Measurements from ENCODE around the gene GRIK2. TPM values are rescaled to one million over a fixed set of nuclear protein-coding genes. Genes with fewer than 3 reads are reported as not detected.

The GRIK2 gene
- total RNA-seq, 4 donors from 2014 or later = 0.47 to 7.8 (median 1.7) TPM

GRCh38 chr6:101652079-101652478 is 258.6 kb downstream of the GRIK2 start:
- ATAC-seq (ENCODE audit: low FRiP score) (no peak), DNase-seq (ENCODE audit: low spot score) (no peak)
- no peak for TF ChIP-seq CTCF (IDR thresholded peaks at IDR 0.05)

- TF ChIP-seq CTCF (IDR thresholded peaks at IDR 0.05) = no peak
- DNase-seq (ENCODE audit: low spot score) (no peak), ATAC-seq (ENCODE audit: low FRiP score) (no peak)
Measured at GRCh38 chr6:101655109-101655508, 261.6 kb downstream of the GRIK2 start.

- no peak for DNase-seq (ENCODE audit: low spot score)
- no peak for TF ChIP-seq CTCF (IDR thresholded peaks at IDR 0.05)
- ATAC-seq (ENCODE audit: low FRiP score) = no peak
Measured at GRCh38 chr6:101662111-101662897, 268.8 kb downstream of the GRIK2 start.

- ATAC-seq (ENCODE audit: low FRiP score) (no peak), DNase-seq (ENCODE audit: low spot score) (no peak)
- TF ChIP-seq CTCF (IDR thresholded peaks at IDR 0.05) = no peak
Measured at GRCh38 chr6:101663100-101663499, 269.6 kb downstream of the GRIK2 start.

GRCh38 chr6:101666256-101666655 is 272.7 kb downstream of the GRIK2 start:
- ATAC-seq (ENCODE audit: low FRiP score) (no peak), DNase-seq (ENCODE audit: low spot score) (no peak)
- no peak for TF ChIP-seq CTCF (IDR thresholded peaks at IDR 0.05)

GRCh38 chr6:101668496-101669030 is 275.1 kb downstream of the GRIK2 start:
- no peak for TF ChIP-seq CTCF (IDR thresholded peaks at IDR 0.05)
- DNase-seq (ENCODE audit: low spot score) (no peak), ATAC-seq (ENCODE audit: low FRiP score) (peak; percentile 44)

- no peak for TF ChIP-seq CTCF (IDR thresholded peaks at IDR 0.05)
- DNase-seq (ENCODE audit: low spot score) (no peak), ATAC-seq (ENCODE audit: low FRiP score) (no peak)
Measured at GRCh38 chr6:101676187-101676586, 282.7 kb downstream of the GRIK2 start.

Measured in omental fat pad (tissue), 4 donors.